H9 (cell line): Measurements from ENCODE around the gene GHR. TPM values are rescaled to one million over a fixed set of nuclear protein-coding genes. Genes with fewer than 3 reads are reported as not detected.

Experiments used
- DNase-seq: peaks from one replicate; pipeline ENCODE4 v3.0.0-alpha.2; 2017
- H2AFZ ChIP-seq: one replicate; pipeline ENCODE4 v1.6.1; 2013; ENCODE audit warnings: mild to moderate bottlenecking, low read length, control low read depth, moderate library complexity
- H2AK5ac ChIP-seq: 2 replicates; pipeline ENCODE4 v1.6.1; 2013; ENCODE audit warnings: low read length, control low read depth, mixed read lengths; ENCODE audit not compliant: insufficient read length
- H2BK120ac ChIP-seq: one replicate; pipeline ENCODE4 v1.6.1; 2013; ENCODE audit warnings: low read depth, mild to moderate bottlenecking, low read length, control low read depth, inconsistent platforms; ENCODE audit not compliant: poor library complexity, severe bottlenecking
- H2BK12ac ChIP-seq: 2 replicates; pipeline ENCODE4 v1.6.1; 2013; ENCODE audit warnings: low read length, control low read depth, mixed read lengths, low read depth; ENCODE audit not compliant: insufficient read length
- H2BK15ac ChIP-seq: 2 replicates; pipeline ENCODE4 v1.6.1; 2013; ENCODE audit warnings: low read depth, low read length, control low read depth
- H2BK20ac ChIP-seq: one replicate; pipeline ENCODE4 v1.6.1; 2013; ENCODE audit warnings: low read depth, mild to moderate bottlenecking, low read length, control low read depth, inconsistent platforms; ENCODE audit not compliant: poor library complexity, severe bottlenecking
- H2BK5ac ChIP-seq: 2 replicates; pipeline ENCODE4 v1.6.1; 2013; ENCODE audit warnings: low read length, control low read depth, mixed read lengths; ENCODE audit not compliant: insufficient read length
- H3K14ac ChIP-seq: 2 replicates; pipeline ENCODE4 v1.6.1; 2013; ENCODE audit warnings: low read length, control low read depth; ENCODE audit not compliant: insufficient read depth
- H3K18ac ChIP-seq: 2 replicates; pipeline ENCODE4 v1.6.1; 2013; ENCODE audit warnings: low read depth, mild to moderate bottlenecking, mixed read lengths, low read length, control low read depth; ENCODE audit not compliant: insufficient read length
- H3K23ac ChIP-seq: 2 replicates; pipeline ENCODE4 v1.6.1; 2013; ENCODE audit warnings: low read length, control low read depth, mixed read lengths, low read depth; ENCODE audit not compliant: insufficient read length
- H3K23me2 ChIP-seq: 2 replicates; pipeline ENCODE4 v1.6.1; 2013; ENCODE audit warnings: low read depth, mild to moderate bottlenecking, mixed read lengths, low read length, control low read depth; ENCODE audit not compliant: insufficient read length, poor library complexity, severe bottlenecking
- H3K27ac ChIP-seq: 2 replicates; pipeline ENCODE4 v1.5.1; 2013; ENCODE audit warnings: low read length, control low read depth, mixed read lengths, low read depth; ENCODE audit not compliant: insufficient read length
- H3K27me3 ChIP-seq: 2 replicates; pipeline ENCODE4 v1.6.1; 2013; ENCODE audit warnings: low read length, control low read depth, inconsistent platforms; ENCODE audit not compliant: insufficient read depth
- H3K4ac ChIP-seq: 2 replicates; pipeline ENCODE4 v1.6.1; 2013; ENCODE audit warnings: low read depth, mild to moderate bottlenecking, control low read depth, inconsistent platforms, low read length, moderate library complexity
- H3K4me1 ChIP-seq: 2 replicates; pipeline ENCODE4 v1.6.1; 2013; ENCODE audit warnings: low read length, control low read depth, inconsistent platforms; ENCODE audit not compliant: insufficient read depth
- H3K4me2 ChIP-seq: 2 replicates; pipeline ENCODE4 v1.6.1; 2013; ENCODE audit warnings: low read length, control low read depth, mixed read lengths; ENCODE audit not compliant: insufficient read length, insufficient read depth
- H3K56ac ChIP-seq: 2 replicates; pipeline ENCODE4 v1.6.1; 2013; ENCODE audit warnings: low read depth, mild to moderate bottlenecking, mixed read lengths, low read length, control low read depth; ENCODE audit not compliant: insufficient read length
- H3K79me1 ChIP-seq: 2 replicates; pipeline ENCODE4 v1.6.1; 2013; ENCODE audit warnings: low read depth, mild to moderate bottlenecking, moderate library complexity, low read length, control low read depth, inconsistent platforms; ENCODE audit not compliant: insufficient read depth, poor library complexity, severe bottlenecking
- H3K79me2 ChIP-seq: 2 replicates; pipeline ENCODE4 v1.6.1; 2013; ENCODE audit warnings: low read length, control low read depth, inconsistent platforms; ENCODE audit not compliant: insufficient read depth
- H3K9ac ChIP-seq: 2 replicates; pipeline ENCODE4 v1.6.1; 2013; ENCODE audit warnings: low read length, control low read depth, mixed read lengths; ENCODE audit not compliant: insufficient read length; ENCODE audit errors: extremely low read depth
- H3K9me3 ChIP-seq: one replicate; pipeline ENCODE4 v1.6.1; 2013; ENCODE audit warnings: low read depth, low read length, inconsistent platforms; ENCODE audit not compliant: control insufficient read depth
- H3T11ph ChIP-seq: one replicate; pipeline ENCODE4 v1.6.1; 2013; ENCODE audit warnings: mild to moderate bottlenecking, low read length, control low read depth, inconsistent platforms
- H4K20me1 ChIP-seq: one replicate; pipeline ENCODE4 v1.6.1; 2013; ENCODE audit not compliant: control insufficient read depth, insufficient read length, insufficient read depth
- H4K5ac ChIP-seq: 2 replicates; pipeline ENCODE4 v1.6.1; 2013; ENCODE audit warnings: low read depth, mild to moderate bottlenecking, mixed read lengths, low read length, control low read depth; ENCODE audit not compliant: insufficient read length
- H4K8ac ChIP-seq: replicated peaks from 2 replicates; pipeline ENCODE4 v1.6.1; 2013; ENCODE audit warnings: low read length, control low read depth, mixed read lengths, low read depth; ENCODE audit not compliant: insufficient read length
- H4K91ac ChIP-seq: 2 replicates; pipeline ENCODE4 v1.6.1; 2013; ENCODE audit warnings: low read depth, mild to moderate bottlenecking, moderate library complexity, mixed read lengths, low read length, control low read depth; ENCODE audit not compliant: insufficient read length
- H3K27ac Mint-ChIP-seq, 3 experiments: 2 replicates in 2 of 3; 3 replicates in 1 of 3; pipeline ENCODE4 v1.8.0; 2020 to 2021; ENCODE audit warnings: mixed read lengths in 3 of 3, mild to moderate bottlenecking in 1 of 3, moderate library complexity in 1 of 3
- H3K27me3 Mint-ChIP-seq: 2 replicates; pipeline ENCODE4 v1.8.0; 2021; ENCODE audit warnings: low read depth, mild to moderate bottlenecking, moderate library complexity, mixed read lengths
- H3K36me3 Mint-ChIP-seq, 3 experiments: 2 replicates in 2 of 3; 3 replicates in 1 of 3; pipeline ENCODE4 v1.8.0; 2020 to 2021; ENCODE audit warnings: low read depth in 3 of 3, mixed read lengths in 3 of 3; ENCODE audit not compliant: insufficient read depth in 1 of 3
- H3K4me1 Mint-ChIP-seq, 2 experiments: 2 replicates each; pipeline ENCODE4 v1.8.0; 2020; ENCODE audit warnings: mixed read lengths in 2 of 2
- H3K4me3 Mint-ChIP-seq, 2 experiments: 2 replicates in 1 of 2; 3 replicates in 1 of 2; pipeline ENCODE4 v1.8.0; 2020 to 2021; ENCODE audit warnings: mild to moderate bottlenecking in 2 of 2, mixed read lengths in 2 of 2, moderate library complexity in 1 of 2
- H3K9me3 Mint-ChIP-seq, 2 experiments: 2 replicates in 1 of 2; 3 replicates in 1 of 2; pipeline ENCODE4 v1.8.0; 2020; ENCODE audit warnings: mild to moderate bottlenecking in 2 of 2, mixed read lengths in 2 of 2, moderate library complexity in 1 of 2
- WGBS: extraction: QIAGEN DNeasy Blood & Tissue Kit; methylation state at CpG from one replicate; pipeline ENCODE4 v1.1.7; 2013; ENCODE audit warnings: missing lambda C conversion rate, low lambda C conversion rate, mixed read lengths; ENCODE audit not compliant: insufficient read length; ENCODE audit errors: extremely low coverage; 5-methylcytosine and 5-hydroxymethylcytosine counted together
- total RNA-seq: library from RNA; stranded (reverse); gene quantifications from 2 replicates; pipeline ENCODE4 v1.2.1, GENCODE V29; 2021
- TF ChIP-seq, protein P1 (sequence below): fragments of 200-600 bp; sonication (generic); conservative IDR thresholded peaks from 3 replicates; pipeline ENCODE4 v1.8.0; 2021; ENCODE audit warnings: antibody characterized with exemption, mild to moderate bottlenecking

The GHR gene
- total RNA-seq, 1 experiment from 2014 or later = 0.20 TPM

DNA sequence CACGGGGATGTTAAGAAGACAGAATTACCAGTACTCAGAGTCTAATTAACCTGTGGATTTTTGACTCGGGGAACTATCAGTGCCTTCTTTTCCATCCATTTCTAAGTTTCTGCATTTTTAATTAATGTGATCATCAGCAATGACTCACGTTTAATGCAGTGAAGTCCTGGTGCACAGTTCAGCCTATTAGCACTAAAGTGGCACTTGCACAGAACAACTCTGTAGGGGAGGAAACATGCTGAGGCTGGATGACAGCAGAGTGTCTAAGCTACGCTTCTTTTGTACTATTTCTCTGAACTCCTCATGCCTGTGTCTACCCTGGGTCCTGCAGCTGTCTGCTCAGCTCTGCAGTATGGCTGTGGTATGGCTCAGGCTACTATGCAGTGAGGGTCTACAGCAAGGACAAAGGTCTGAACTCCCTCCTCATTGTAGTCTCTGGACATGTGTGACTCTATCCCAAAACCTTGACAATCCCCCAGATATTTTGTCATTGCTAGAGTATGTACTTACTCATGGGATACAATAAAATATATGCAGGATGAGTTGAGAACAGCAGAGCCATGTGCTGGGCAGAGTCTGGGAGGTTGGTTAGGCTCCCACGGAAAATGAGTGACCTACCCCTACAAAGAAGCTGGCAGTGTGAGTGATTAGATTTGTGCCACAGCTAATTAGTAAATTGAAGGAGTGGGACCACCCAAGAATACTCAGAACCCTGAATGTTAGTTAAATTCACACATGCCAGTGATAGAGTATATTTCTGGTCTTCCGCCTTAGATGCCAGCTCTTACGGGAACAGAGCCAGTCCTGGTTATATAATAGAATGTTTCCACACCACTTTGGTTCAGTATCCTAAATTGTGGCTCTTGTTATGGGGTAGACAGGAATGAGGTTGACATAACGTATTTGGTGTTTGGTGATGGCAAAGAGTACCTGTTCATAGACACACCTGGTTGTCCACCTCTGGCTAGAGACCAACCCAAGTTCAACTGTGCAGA is 148.0 kb downstream of the GHR start:
- no peak for DNase-seq
- H2BK15ac ChIP-seq = no peak overlapping the region
- no peak overlapping the region for H4K5ac ChIP-seq
- H3K14ac ChIP-seq = no peak overlapping the region
- H3K4ac ChIP-seq = no peak overlapping the region
- H2BK120ac ChIP-seq = no peak overlapping the region
- no peaks in the 10 kb centered on the region for H3K27me3 Mint-ChIP-seq
- H3K56ac ChIP-seq = no peak overlapping the region
- no peak overlapping the region for H3K18ac ChIP-seq
- H4K20me1 ChIP-seq = no peaks in the 10 kb centered on the region
- TF ChIP-seq, protein P1, sequence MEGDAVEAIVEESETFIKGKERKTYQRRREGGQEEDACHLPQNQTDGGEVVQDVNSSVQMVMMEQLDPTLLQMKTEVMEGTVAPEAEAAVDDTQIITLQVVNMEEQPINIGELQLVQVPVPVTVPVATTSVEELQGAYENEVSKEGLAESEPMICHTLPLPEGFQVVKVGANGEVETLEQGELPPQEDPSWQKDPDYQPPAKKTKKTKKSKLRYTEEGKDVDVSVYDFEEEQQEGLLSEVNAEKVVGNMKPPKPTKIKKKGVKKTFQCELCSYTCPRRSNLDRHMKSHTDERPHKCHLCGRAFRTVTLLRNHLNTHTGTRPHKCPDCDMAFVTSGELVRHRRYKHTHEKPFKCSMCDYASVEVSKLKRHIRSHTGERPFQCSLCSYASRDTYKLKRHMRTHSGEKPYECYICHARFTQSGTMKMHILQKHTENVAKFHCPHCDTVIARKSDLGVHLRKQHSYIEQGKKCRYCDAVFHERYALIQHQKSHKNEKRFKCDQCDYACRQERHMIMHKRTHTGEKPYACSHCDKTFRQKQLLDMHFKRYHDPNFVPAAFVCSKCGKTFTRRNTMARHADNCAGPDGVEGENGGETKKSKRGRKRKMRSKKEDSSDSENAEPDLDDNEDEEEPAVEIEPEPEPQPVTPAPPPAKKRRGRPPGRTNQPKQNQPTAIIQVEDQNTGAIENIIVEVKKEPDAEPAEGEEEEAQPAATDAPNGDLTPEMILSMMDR = no peak
- H2BK12ac ChIP-seq = no peak overlapping the region
- H3K4me1 ChIP-seq = no peaks in the 10 kb centered on the region
- no peak overlapping the region for H3T11ph ChIP-seq
- no peak overlapping the region for H3K27ac Mint-ChIP-seq
- no CpG with 5 or more reads among the region's 8 CpGs for WGBS
- no peaks in the 10 kb centered on the region for H3K9me3 Mint-ChIP-seq
- no peak overlapping the region for H3K23ac ChIP-seq
- H3K9ac ChIP-seq = no peak overlapping the region
- H3K4me3 Mint-ChIP-seq = no peak overlapping the region
- H4K8ac ChIP-seq = no peak overlapping the region
- no peaks in the 10 kb centered on the region for H3K79me2 ChIP-seq
- H3K79me1 ChIP-seq = no peaks in the 10 kb centered on the region
- H2BK5ac ChIP-seq = no peak overlapping the region
- H3K27ac ChIP-seq = no peak overlapping the region
- no peaks in the 10 kb centered on the region for H3K4me1 Mint-ChIP-seq
- no peaks in the 10 kb centered on the region for H3K23me2 ChIP-seq
- H2BK20ac ChIP-seq = no peak overlapping the region
- no peak overlapping the region for H2AFZ ChIP-seq
- H4K91ac ChIP-seq = no peak overlapping the region
- no peak overlapping the region for H2AK5ac ChIP-seq
- H3K36me3 Mint-ChIP-seq = no peaks in the 10 kb centered on the region
- no peaks in the 10 kb centered on the region for H3K27me3 ChIP-seq
- H3K9me3 ChIP-seq = no peaks in the 10 kb centered on the region
- no peak overlapping the region for H3K4me2 ChIP-seq
